ENCODE measurements around the gene ROCK2. TPM values are rescaled to one million over a fixed set of nuclear protein-coding genes. Genes with fewer than 3 reads are reported as not detected.

Gene ROCK2
- total and polyA plus RNA-seq, 7 donors, result 12.1 to 84.4 (median 60.8) TPM

GRCh38 chr2:11310212-11310611 lies 34.2 kb downstream of the ROCK2 start:
- no peaks in the 10 kb centered on the region for H3K27me3 ChIP-seq (ENCODE audit: insufficient read depth in 3 of 3, low read length in 2 of 3)
- peaks cover 73% of the 10 kb centered on the region for H3K4me1 ChIP-seq
- DNase-seq (no peak), ATAC-seq (peak in 2 of 4 donors; percentile 24 to 50)
- WGBS, 3 donors, result 40 to 49% (median 41%) methylated on average over 5 of the region's 5 CpGs
- H3K4me3 ChIP-seq, result no peak overlapping the region
- no peak for TF ChIP-seq CTCF (IDR thresholded peaks at IDR 0.05)
- intact Hi-C loops (cut with DNase I), result no loop called here
- H3K27ac ChIP-seq, result no peak overlapping the region
- H3K36me3 ChIP-seq (ENCODE audit: insufficient read depth in 1 of 2, low read depth in 1 of 2), result no peaks in the 10 kb centered on the region
- H3K9me3 ChIP-seq, result no peaks in the 10 kb centered on the region

GRCh38 chr2:11309706-11310105 lies 34.7 kb downstream of the ROCK2 start:
- WGBS, 3 donors, result 70 to 90% (median 71%) methylated on average over 5 of the region's 5 CpGs
- Histone ChIP-seq H3K36me3 (ENCODE audit: insufficient read depth in 1 of 2, low read depth in 1 of 2) (no peaks in the 10 kb centered on the region), H3K27me3 (ENCODE audit: insufficient read depth in 3 of 3, low read length in 2 of 3) (no peaks in the 10 kb centered on the region), H3K4me3 (no peak overlapping the region), H3K9me3 (no peaks in the 10 kb centered on the region), H3K4me1 (peaks cover 74% of the 10 kb centered on the region), H3K27ac (no peak overlapping the region)
- ATAC-seq (no peak), DNase-seq (no peak)
- intact Hi-C loops (cut with DNase I), result no loop called here
- no peak for TF ChIP-seq CTCF (IDR thresholded peaks at IDR 0.05)

GRCh38 chr2:11307764-11308415 lies 36.5 kb downstream of the ROCK2 start:
- Histone ChIP-seq H3K9me3 (no peaks in the 10 kb centered on the region), H3K4me3 (no peak overlapping the region), H3K36me3 (ENCODE audit: insufficient read depth in 1 of 2, low read depth in 1 of 2) (no peaks in the 10 kb centered on the region), H3K27me3 (ENCODE audit: insufficient read depth in 3 of 3, low read length in 2 of 3) (no peaks in the 10 kb centered on the region), H3K4me1 (peaks cover 70% of the 10 kb centered on the region), H3K27ac (no peak overlapping the region)
- WGBS, 3 donors, result 97 to 98% (median 98%) methylated on average over 18 of the region's 18 CpGs
- DNase-seq (no peak), ATAC-seq (no peak)
- intact Hi-C loops (cut with DNase I), result no loop called here
- no peak for TF ChIP-seq CTCF (IDR thresholded peaks at IDR 0.05)

- intact Hi-C loops (cut with DNase I), result no loop called here
- Histone ChIP-seq H3K27me3 (ENCODE audit: insufficient read depth in 3 of 3, low read length in 2 of 3) (no peaks in the 10 kb centered on the region), H3K9me3 (no peaks in the 10 kb centered on the region), H3K4me3 (no peak overlapping the region), H3K4me1 (peaks cover 55% of the 10 kb centered on the region), H3K36me3 (ENCODE audit: insufficient read depth in 1 of 2, low read depth in 1 of 2) (no peaks in the 10 kb centered on the region), H3K27ac (no peak overlapping the region)
- DNase-seq (no peak), ATAC-seq (peak in 2 of 4 donors; percentile 22 to 37)
- TF ChIP-seq CTCF (IDR thresholded peaks at IDR 0.05), result no peak
- WGBS, 3 donors, result 16 to 30% (median 24%) methylated on average over 1 of the region's 1 CpG
These were observed 38.5 kb downstream of the ROCK2 start for GRCh38 chr2:11305958-11306357.

- Histone ChIP-seq H3K36me3 (ENCODE audit: insufficient read depth in 1 of 2, low read depth in 1 of 2) (no peaks in the 10 kb centered on the region), H3K4me3 (no peak overlapping the region), H3K9me3 (no peaks in the 10 kb centered on the region), H3K27ac (no peak overlapping the region), H3K4me1 (peaks cover 49% of the 10 kb centered on the region), H3K27me3 (ENCODE audit: insufficient read depth in 3 of 3, low read length in 2 of 3) (no peaks in the 10 kb centered on the region)
- intact Hi-C loops (cut with DNase I), result no loop called here
- no peak for DNase-seq
- TF ChIP-seq CTCF (IDR thresholded peaks at IDR 0.05), result no peak
- WGBS, 3 donors, result 82 to 97% (median 83%) methylated on average over 4 of the region's 4 CpGs
- no peak for ATAC-seq
These were observed 39.1 kb downstream of the ROCK2 start for GRCh38 chr2:11305338-11305737.
